Measurements from ENCODE around the gene RASSF1. TPM values are rescaled to one million over a fixed set of nuclear protein-coding genes. Genes with fewer than 3 reads are reported as not detected.

Gene RASSF1
- total and polyA plus RNA-seq, 2 of the 13 experiments (the other 11 are each of a cell fraction or from before 2014, with no cell fraction given) = 10.2 to 27.5 TPM

- TF ChIP-seq PRDM15 (CRISPR knock-in tag; IDR thresholded peaks at IDR 0.05) (peak; percentile 25; the same call in 1 of the 2 replicates), ZNF768 (CRISPR knock-in tag; IDR thresholded peaks at IDR 0.05) (peak; percentile 25; the same call in 1 of the 2 replicates), ZSCAN22 (CRISPR knock-in tag; IDR thresholded peaks at IDR 0.05) (peak; percentile 99), MEF2D (CRISPR knock-in tag; IDR thresholded peaks at IDR 0.05) (peak; percentile 60; the same call in 1 of the 2 replicates), ZNF704 (CRISPR knock-in tag; IDR thresholded peaks at IDR 0.05; ENCODE audit: borderline replicate concordance) (no peak), ISL2 (CRISPR knock-in tag; IDR thresholded peaks at IDR 0.05) (peak; percentile 62; the same call in 1 of the 2 replicates), ZNF770 (CRISPR knock-in tag; IDR thresholded peaks at IDR 0.05) (peak; percentile 37; the same call in 1 of the 2 replicates), SIN3B (IDR thresholded peaks at IDR 0.05; ENCODE audit: low read length) (no peak), SALL2 (CRISPR knock-in tag; IDR thresholded peaks at IDR 0.05) (peak; percentile 7; the same call in 1 of the 2 replicates), U2AF2 (IDR thresholded peaks at IDR 0.05; ENCODE audit: low read depth, low read length) (no peak), TBX3 (IDR thresholded peaks at IDR 0.05; ENCODE audit: borderline replicate concordance) (peak; percentile 31; the same call in 1 of the 2 replicates), SETDB1 (CRISPR knock-in tag; IDR thresholded peaks at IDR 0.05; ENCODE audit: borderline replicate concordance) (no peak), ATF7 (IDR thresholded peaks at IDR 0.05) (peak; percentile 81), ATF7 (CRISPR knock-in tag; IDR thresholded peaks at IDR 0.05) (no peak), YEATS4 (CRISPR knock-in tag; IDR thresholded peaks at IDR 0.05; ENCODE audit: borderline replicate concordance) (peak; percentile 60; the same call in 1 of the 2 replicates)
- TF ChIP-seq, protein P1, sequence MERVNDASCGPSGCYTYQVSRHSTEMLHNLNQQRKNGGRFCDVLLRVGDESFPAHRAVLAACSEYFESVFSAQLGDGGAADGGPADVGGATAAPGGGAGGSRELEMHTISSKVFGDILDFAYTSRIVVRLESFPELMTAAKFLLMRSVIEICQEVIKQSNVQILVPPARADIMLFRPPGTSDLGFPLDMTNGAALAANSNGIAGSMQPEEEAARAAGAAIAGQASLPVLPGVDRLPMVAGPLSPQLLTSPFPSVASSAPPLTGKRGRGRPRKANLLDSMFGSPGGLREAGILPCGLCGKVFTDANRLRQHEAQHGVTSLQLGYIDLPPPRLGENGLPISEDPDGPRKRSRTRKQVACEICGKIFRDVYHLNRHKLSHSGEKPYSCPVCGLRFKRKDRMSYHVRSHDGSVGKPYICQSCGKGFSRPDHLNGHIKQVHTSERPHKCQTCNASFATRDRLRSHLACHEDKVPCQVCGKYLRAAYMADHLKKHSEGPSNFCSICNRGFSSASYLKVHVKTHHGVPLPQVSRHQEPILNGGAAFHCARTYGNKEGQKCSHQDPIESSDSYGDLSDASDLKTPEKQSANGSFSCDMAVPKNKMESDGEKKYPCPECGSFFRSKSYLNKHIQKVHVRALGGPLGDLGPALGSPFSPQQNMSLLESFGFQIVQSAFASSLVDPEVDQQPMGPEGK (CRISPR knock-in tag; IDR thresholded peaks at IDR 0.05) = peak; percentile 89
- TF ChIP-seq, protein P2, sequence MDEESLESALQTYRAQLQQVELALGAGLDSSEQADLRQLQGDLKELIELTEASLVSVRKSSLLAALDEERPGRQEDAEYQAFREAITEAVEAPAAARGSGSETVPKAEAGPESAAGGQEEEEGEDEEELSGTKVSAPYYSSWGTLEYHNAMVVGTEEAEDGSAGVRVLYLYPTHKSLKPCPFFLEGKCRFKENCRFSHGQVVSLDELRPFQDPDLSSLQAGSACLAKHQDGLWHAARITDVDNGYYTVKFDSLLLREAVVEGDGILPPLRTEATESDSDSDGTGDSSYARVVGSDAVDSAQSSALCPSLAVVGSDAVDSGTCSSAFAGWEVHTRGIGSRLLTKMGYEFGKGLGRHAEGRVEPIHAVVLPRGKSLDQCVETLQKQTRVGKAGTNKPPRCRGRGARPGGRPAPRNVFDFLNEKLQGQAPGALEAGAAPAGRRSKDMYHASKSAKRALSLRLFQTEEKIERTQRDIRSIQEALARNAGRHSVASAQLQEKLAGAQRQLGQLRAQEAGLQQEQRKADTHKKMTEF (CRISPR knock-in tag; IDR thresholded peaks at IDR 0.05) = no peak; the same call in 1 of the 2 replicates
Measured at GRCh38 chr3:50321336-50322114, 19.1 kb downstream of the RASSF1 start (continued).
